ENCODE measurements around the gene EGFL7.

GRCh38 chr9:136691316-136692184 is 28.8 kb downstream of the EGFL7 start:
- TF ChIP-seq, protein P1, sequence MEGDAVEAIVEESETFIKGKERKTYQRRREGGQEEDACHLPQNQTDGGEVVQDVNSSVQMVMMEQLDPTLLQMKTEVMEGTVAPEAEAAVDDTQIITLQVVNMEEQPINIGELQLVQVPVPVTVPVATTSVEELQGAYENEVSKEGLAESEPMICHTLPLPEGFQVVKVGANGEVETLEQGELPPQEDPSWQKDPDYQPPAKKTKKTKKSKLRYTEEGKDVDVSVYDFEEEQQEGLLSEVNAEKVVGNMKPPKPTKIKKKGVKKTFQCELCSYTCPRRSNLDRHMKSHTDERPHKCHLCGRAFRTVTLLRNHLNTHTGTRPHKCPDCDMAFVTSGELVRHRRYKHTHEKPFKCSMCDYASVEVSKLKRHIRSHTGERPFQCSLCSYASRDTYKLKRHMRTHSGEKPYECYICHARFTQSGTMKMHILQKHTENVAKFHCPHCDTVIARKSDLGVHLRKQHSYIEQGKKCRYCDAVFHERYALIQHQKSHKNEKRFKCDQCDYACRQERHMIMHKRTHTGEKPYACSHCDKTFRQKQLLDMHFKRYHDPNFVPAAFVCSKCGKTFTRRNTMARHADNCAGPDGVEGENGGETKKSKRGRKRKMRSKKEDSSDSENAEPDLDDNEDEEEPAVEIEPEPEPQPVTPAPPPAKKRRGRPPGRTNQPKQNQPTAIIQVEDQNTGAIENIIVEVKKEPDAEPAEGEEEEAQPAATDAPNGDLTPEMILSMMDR (conservative IDR thresholded peaks at IDR 0.05 in 1 of 2, IDR thresholded peaks at IDR 0.05 in 1 of 2; ENCODE audit: extremely low read depth in 1 of 2, insufficient read depth in 1 of 2, low read depth in 1 of 2, low read length in 2 of 2): no peak
- no peak for TF ChIP-seq EZH2 (IDR thresholded peaks at IDR 0.05; ENCODE audit: borderline replicate concordance, low read length)
